GM12878 (cell line): Measurements from ENCODE around the gene GPR17. TPM values are rescaled to one million over a fixed set of nuclear protein-coding genes. Genes with fewer than 3 reads are reported as not detected.

Source experiments
- ATAC-seq: fragments of 200-7000 bp; cut with Tn5 transposase; 3 replicates; pipeline ENCODE4 v1.9.1; 2020; ENCODE audit warnings: mild to moderate bottlenecking, moderate library complexity
- BruUV-seq: library from RNA; stranded (reverse); fragments of 400-500 nt; replicated peaks from 2 replicates; lab custom pipeline; 2021; lab: Mats Ljungman, UMichigan
- CTCF ChIA-PET: fragments of 300-600 bp; sonication (Branson Sonifier 250); formaldehyde crosslinking; extraction: SDS; loops from one replicate; lab custom pipeline; 2021; ENCODE audit warnings: inconsistent platforms; lab: Yijun Ruan, JAX
- POLR2A ChIA-PET: fragments of 350-600 bp; formaldehyde crosslinking; extraction: SDS; loops from one replicate; lab custom pipeline; 2021; ENCODE audit warnings: inconsistent platforms; lab: Charles Lee
- RAD21 ChIA-PET: fragments of 300-600 bp; sonication (Branson Sonifier 250); formaldehyde crosslinking; loops from one replicate; lab custom pipeline; 2023; ENCODE audit warnings: antibody characterized with exemption; ENCODE audit not compliant: unreplicated experiment; lab: Charles Lee
- SMC1A ChIA-PET: fragments of 300-600 bp; sonication (Branson Sonifier 250); formaldehyde crosslinking; loops from one replicate; lab custom pipeline; 2023; ENCODE audit not compliant: unreplicated experiment, uncharacterized antibody; lab: Charles Lee
- DNase-seq: peaks from one replicate; pipeline ENCODE4 v3.0.0-alpha.2; 2011; ENCODE audit warnings: low read depth, low spot score
- FAIRE-seq: peaks from 3 replicates; lab custom pipeline; 2011; peaks lifted over from hg19 to GRCh38; lab: Jason Lieb, UNC
- H2AFZ ChIP-seq: 2 replicates; pipeline ENCODE4 v1.6.0; 2011; ENCODE audit warnings: low read depth, low read length, control low read depth; ENCODE audit not compliant: control insufficient read depth
- H3K27ac ChIP-seq: 2 replicates; pipeline ENCODE4 v1.5.1; 2011; ENCODE audit warnings: control low read depth; ENCODE audit not compliant: control insufficient read depth, insufficient read depth
- H3K27me3 ChIP-seq, 2 experiments: replicated peaks in 1 of 2; 2 replicates each; pipeline versions ENCODE4 v1.6.0 to v1.6.1; 2011; ENCODE audit warnings: low read length in 1 of 2; ENCODE audit not compliant: control insufficient read depth in 2 of 2, insufficient read depth in 2 of 2
- H3K36me3 ChIP-seq, 2 experiments: 2 replicates each; pipeline ENCODE4 v1.5.1; 2011; ENCODE audit warnings: low read length in 1 of 2; ENCODE audit not compliant: control insufficient read depth in 2 of 2, insufficient read depth in 2 of 2
- H3K4me1 ChIP-seq: 2 replicates; pipeline ENCODE4 v1.6.1; 2011; ENCODE audit warnings: mild to moderate bottlenecking, low read length, moderate library complexity, mixed read lengths; ENCODE audit not compliant: control insufficient read depth, insufficient read depth
- H3K4me2 ChIP-seq: 2 replicates; pipeline ENCODE4 v1.6.0; 2011; ENCODE audit warnings: control low read depth; ENCODE audit not compliant: control insufficient read depth, insufficient read depth
- H3K4me3 ChIP-seq: fragments of 200-600 bp; sonication (generic); 2 replicates; pipeline ENCODE4 v1.5.1; 2016
- H3K79me2 ChIP-seq: 2 replicates; pipeline ENCODE4 v1.6.0; 2011; ENCODE audit warnings: low read length; ENCODE audit not compliant: control insufficient read depth, insufficient read depth
- H3K9ac ChIP-seq: 2 replicates; pipeline ENCODE4 v1.8.0; 2011; ENCODE audit warnings: low read length, control low read depth, mixed read lengths; ENCODE audit not compliant: control insufficient read depth, insufficient read depth
- H3K9me3 ChIP-seq: replicated peaks from 3 replicates; pipeline ENCODE4 v1.5.1; 2011; ENCODE audit warnings: mild to moderate bottlenecking, low read length; ENCODE audit not compliant: control insufficient read depth, insufficient read depth
- H4K20me1 ChIP-seq: 2 replicates; pipeline ENCODE4 v1.6.0; 2011; ENCODE audit not compliant: control insufficient read depth, insufficient read depth
- BHLHE40 ChIP-seq, 2 experiments: fragments of 450-650 bp in 1 of 2; IDR thresholded peaks; 2 replicates each; pipeline ENCODE4 v1.6.1; 2011 to 2017; ENCODE audit warnings: low read depth in 2 of 2, borderline replicate concordance in 1 of 2, improper control_type of control experiment in 1 of 2, low read length in 1 of 2, mild to moderate bottlenecking in 1 of 2
- DPF2 ChIP-seq: fragments of 450-650 bp; IDR thresholded peaks from 2 replicates; pipeline ENCODE4 v1.6.1; 2017; ENCODE audit warnings: mild to moderate bottlenecking
- EP300 ChIP-seq, 2 experiments: fragments of 150-350 bp in 1 of 2; IDR thresholded peaks; 2 replicates each; pipeline ENCODE4 v1.6.1; 2011 to 2012; ENCODE audit warnings: low read depth in 2 of 2, low read length in 2 of 2, borderline replicate concordance in 1 of 2, improper control_type of control experiment in 1 of 2, inconsistent platforms in 1 of 2; ENCODE audit not compliant: control insufficient read depth in 1 of 2
- IKZF1 ChIP-seq: fragments of 450-650 bp; conservative IDR thresholded peaks from 2 replicates; pipeline ENCODE4 v1.6.1; 2017; ENCODE audit warnings: antibody characterized with exemption, mild to moderate bottlenecking
- IRF4 ChIP-seq: IDR thresholded peaks from 2 replicates; pipeline ENCODE4 v1.6.1; 2011; ENCODE audit warnings: low read depth, low read length
- LARP7 ChIP-seq: fragments of 450-650 bp; IDR thresholded peaks from 2 replicates; pipeline ENCODE4 v1.6.1; 2017; ENCODE audit warnings: mild to moderate bottlenecking
- MEF2A ChIP-seq: IDR thresholded peaks from 2 replicates; pipeline ENCODE4 v1.6.1; 2011; ENCODE audit warnings: low read depth, mild to moderate bottlenecking, low read length, moderate library complexity; ENCODE audit not compliant: insufficient read depth
- MYC ChIP-seq: IDR thresholded peaks from 2 replicates; pipeline ENCODE4 v1.6.1; 2011; ENCODE audit warnings: mild to moderate bottlenecking, low read length, moderate library complexity, inconsistent platforms; ENCODE audit not compliant: insufficient read depth, insufficient replicate concordance, insufficient read length, severe bottlenecking
- NR2F1 ChIP-seq: fragments of 450-650 bp; conservative IDR thresholded peaks from 2 replicates; pipeline ENCODE4 v1.6.1; 2017; ENCODE audit warnings: mild to moderate bottlenecking
- POLR2A ChIP-seq: IDR thresholded peaks from 2 replicates; pipeline ENCODE4 v1.6.1; 2011; ENCODE audit warnings: low read depth, mild to moderate bottlenecking, low read length
- POU2F2 ChIP-seq: IDR thresholded peaks from 3 replicates; pipeline ENCODE4 v1.6.1; 2011; ENCODE audit warnings: low read depth, mild to moderate bottlenecking, low read length, borderline replicate concordance
- RAD21 ChIP-seq: IDR thresholded peaks from 2 replicates; pipeline ENCODE4 v1.6.1; 2011; ENCODE audit warnings: mild to moderate bottlenecking, low read depth, low read length, moderate library complexity; ENCODE audit not compliant: insufficient read depth
- SPI1 ChIP-seq: IDR thresholded peaks from 2 replicates; pipeline ENCODE4 v1.6.1; 2011; ENCODE audit warnings: low read depth, mild to moderate bottlenecking, low read length, moderate library complexity, borderline replicate concordance; ENCODE audit not compliant: insufficient read depth
- WRNIP1 ChIP-seq: IDR thresholded peaks from 2 replicates; pipeline ENCODE4 v1.6.1; 2011; ENCODE audit warnings: low read depth, low read length, improper control_type of control experiment, borderline replicate concordance
- ZNF24 ChIP-seq: fragments of 450-650 bp; IDR thresholded peaks from 2 replicates; pipeline ENCODE4 v1.6.1; 2017; ENCODE audit warnings: antibody characterized with exemption, mild to moderate bottlenecking
- WGBS: methylation state at CpG from one replicate; pipeline ENCODE4 v1.1.6; 2016; ENCODE audit warnings: low lambda C conversion rate; ENCODE audit not compliant: insufficient replicate concordance, insufficient coverage; ENCODE audit errors: missing lambda C conversion rate; 5-methylcytosine and 5-hydroxymethylcytosine counted together
- in situ Hi-C: fragments of 300-500 bp; cut with MboI; formaldehyde crosslinking; loops from 9 replicates; pipeline ENCODE4 v1.14.3; 2018; ENCODE audit warnings: mixed read lengths
- intact Hi-C: fragments of 100-400 bp; cut with micrococcal nuclease; formaldehyde crosslinking; loops from one replicate; pipeline ENCODE4 v1.14.2; 2022; ENCODE audit not compliant: unreplicated experiment
- polyA plus RNA-seq, 11 experiments: library from polyadenylated mRNA; depleted of rRNA in 4 of 11; unstranded in 6 of 11; stranded (reverse) in 5 of 11; fragments of >200 nt; fragmentation: Nextera tagmentation in 4 of 11; fragmentation: Illumina TruSeq in 1 of 11; extraction: Ambion mirVana in 4 of 11; extraction: Trizol in 1 of 11; gene quantifications; 1 replicate in 1 of 11; 2 replicates in 10 of 11; pipeline versions ENCODE4 v1.2.1 to v1.2.3, GENCODE V29; 2011 to 2016; ENCODE audit warnings: inconsistent platforms in 2 of 11, missing spikeins in 2 of 11, low read depth in 1 of 11
- total RNA-seq, 4 experiments: library from RNA; depleted of rRNA in 3 of 4; stranded (reverse); fragments of >200 nt in 3 of 4; fragmentation: Illumina TruSeq in 1 of 4; extraction: Trizol in 1 of 4; gene quantifications; 2 replicates each; pipeline versions ENCODE4 v1.2.1 to v1.2.3, GENCODE V29; 2013 to 2021
- TF ChIP-seq, protein P1 (sequence below): fragments of 450-650 bp; IDR thresholded peaks from 2 replicates; pipeline ENCODE4 v1.6.1; 2017; ENCODE audit warnings: mild to moderate bottlenecking, moderate library complexity
- TF ChIP-seq, protein P2 (sequence below): IDR thresholded peaks from 2 replicates; pipeline ENCODE4 v1.6.1; 2012; ENCODE audit warnings: low read depth, low read length, improper control_type of control experiment

GPR17 gene
- total and polyA plus RNA-seq, 10 of the 15 experiments (the other 5 are each of a cell fraction or from before 2014, with no cell fraction given), result not detected

DNA sequence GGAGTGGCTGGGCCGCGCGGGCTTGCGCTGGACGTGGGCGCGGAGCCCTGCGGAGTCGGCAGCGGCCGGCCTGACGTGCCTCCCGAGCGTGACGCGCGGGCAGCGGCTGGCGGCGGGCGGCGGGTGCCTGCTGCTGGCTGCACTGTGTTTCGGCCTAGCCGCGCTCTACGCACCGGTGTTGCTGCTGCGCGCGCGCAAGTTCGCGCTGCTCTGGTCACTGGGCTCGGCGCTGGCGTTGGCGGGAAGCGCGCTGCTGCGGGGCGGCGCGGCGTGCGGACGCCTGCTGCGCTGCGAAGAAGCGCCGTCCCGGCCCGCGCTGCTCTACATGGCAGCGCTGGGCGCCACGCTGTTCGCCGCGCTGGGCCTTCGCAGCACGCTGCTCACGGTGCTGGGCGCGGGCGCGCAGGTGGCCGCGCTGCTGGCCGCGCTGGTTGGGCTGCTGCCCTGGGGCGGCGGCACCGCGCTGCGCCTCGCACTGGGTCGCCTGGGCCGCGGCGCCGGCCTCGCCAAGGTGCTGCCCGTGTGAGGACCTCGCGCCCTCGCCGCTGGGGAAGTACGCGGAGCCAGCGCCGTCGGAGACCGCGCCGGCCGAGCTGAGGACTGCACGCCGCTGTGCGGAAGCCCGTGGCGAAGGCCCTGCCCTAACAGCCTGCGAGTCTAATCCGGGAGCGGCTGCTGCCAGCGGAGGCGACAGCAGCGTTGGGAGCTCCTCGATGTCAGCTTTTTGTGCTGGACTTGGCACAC, 55.9 kb downstream of the GPR17 start:
- CTCF ChIA-PET, result interaction anchor here (0.6 to 2.2 kb wide), 4 partner anchors 17 to 1438 kb away, joined by 3 to 4 read pairs (median 3); no protein-coding TSS in a partner anchor
- H4K20me1 ChIP-seq, result no peaks in the 10 kb centered on the region
- RAD21 ChIA-PET, result interaction anchor here (0.6 to 5.7 kb wide), 12 partner anchors 9 to 183 kb away, joined by 3 to 53 read pairs (median 5); partner anchors contain the start of genes IWS1 and WDR33
- FAIRE-seq (no peak), DNase-seq (peak; percentile 36), ATAC-seq (peak; percentile 62)
- peak overlapping the region; percentile 73 for H2AFZ ChIP-seq
- H3K27me3 ChIP-seq, result no peaks in the 10 kb centered on the region
- no TSS peak for BruUV-seq
- intact Hi-C loops (loop anchor here (1.0 to 5.0 kb wide), 8 partner anchors 40 to 389 kb away; partner anchors contain the start of genes IWS1, POLR2D, SAP130 and UGGT1), in situ Hi-C loops (no loop called here)
- WGBS, result under 1% methylated on average over 106 of the region's 108 CpGs
- peaks cover 21% of the 10 kb centered on the region for H3K79me2 ChIP-seq
- H3K36me3 ChIP-seq, result peaks cover 3 to 7% of the 10 kb centered on the region in 2 experiments; a peak in 2 of 4 replicates
- H3K4me1 ChIP-seq, result peaks cover 9% of the 10 kb centered on the region
- H3K4me3 ChIP-seq, result peak overlapping the region; percentile 71
- no peaks in the 10 kb centered on the region for H3K9me3 ChIP-seq
- POLR2A ChIA-PET, result interaction anchor here (0.6 to 2.1 kb wide), 10 partner anchors 12 to 391 kb away, joined by 3 to 9 read pairs (median 3); partner anchors contain the start of gene WDR33
- SMC1A ChIA-PET, result interaction anchor here (0.9 to 3.2 kb wide), 17 partner anchors 9 to 149 kb away, joined by 3 to 17 read pairs (median 4); partner anchors contain the start of gene WDR33
- peak overlapping the region; percentile 93 for H3K4me2 ChIP-seq
- peak overlapping the region; percentile 99 for H3K27ac ChIP-seq
- peak overlapping the region; percentile 96 for H3K9ac ChIP-seq
- TF ChIP-seq EP300 (IDR thresholded peaks at IDR 0.05; ENCODE audit: borderline replicate concordance in 1 of 2, control insufficient read depth in 1 of 2, low read depth in 2 of 2, low read length in 2 of 2), result 0 out of 4 replicates have a peak, but pooled peaks of 1 of the 2 experiments have one; percentile 16
- TF ChIP-seq IKZF1, result peak; percentile 87
- 0 out of 2 replicates have a peak, but pooled peaks have one; percentile 12 for TF ChIP-seq IRF4
- peak; percentile 77 for TF ChIP-seq MYC
- TF ChIP-seq, protein P1, sequence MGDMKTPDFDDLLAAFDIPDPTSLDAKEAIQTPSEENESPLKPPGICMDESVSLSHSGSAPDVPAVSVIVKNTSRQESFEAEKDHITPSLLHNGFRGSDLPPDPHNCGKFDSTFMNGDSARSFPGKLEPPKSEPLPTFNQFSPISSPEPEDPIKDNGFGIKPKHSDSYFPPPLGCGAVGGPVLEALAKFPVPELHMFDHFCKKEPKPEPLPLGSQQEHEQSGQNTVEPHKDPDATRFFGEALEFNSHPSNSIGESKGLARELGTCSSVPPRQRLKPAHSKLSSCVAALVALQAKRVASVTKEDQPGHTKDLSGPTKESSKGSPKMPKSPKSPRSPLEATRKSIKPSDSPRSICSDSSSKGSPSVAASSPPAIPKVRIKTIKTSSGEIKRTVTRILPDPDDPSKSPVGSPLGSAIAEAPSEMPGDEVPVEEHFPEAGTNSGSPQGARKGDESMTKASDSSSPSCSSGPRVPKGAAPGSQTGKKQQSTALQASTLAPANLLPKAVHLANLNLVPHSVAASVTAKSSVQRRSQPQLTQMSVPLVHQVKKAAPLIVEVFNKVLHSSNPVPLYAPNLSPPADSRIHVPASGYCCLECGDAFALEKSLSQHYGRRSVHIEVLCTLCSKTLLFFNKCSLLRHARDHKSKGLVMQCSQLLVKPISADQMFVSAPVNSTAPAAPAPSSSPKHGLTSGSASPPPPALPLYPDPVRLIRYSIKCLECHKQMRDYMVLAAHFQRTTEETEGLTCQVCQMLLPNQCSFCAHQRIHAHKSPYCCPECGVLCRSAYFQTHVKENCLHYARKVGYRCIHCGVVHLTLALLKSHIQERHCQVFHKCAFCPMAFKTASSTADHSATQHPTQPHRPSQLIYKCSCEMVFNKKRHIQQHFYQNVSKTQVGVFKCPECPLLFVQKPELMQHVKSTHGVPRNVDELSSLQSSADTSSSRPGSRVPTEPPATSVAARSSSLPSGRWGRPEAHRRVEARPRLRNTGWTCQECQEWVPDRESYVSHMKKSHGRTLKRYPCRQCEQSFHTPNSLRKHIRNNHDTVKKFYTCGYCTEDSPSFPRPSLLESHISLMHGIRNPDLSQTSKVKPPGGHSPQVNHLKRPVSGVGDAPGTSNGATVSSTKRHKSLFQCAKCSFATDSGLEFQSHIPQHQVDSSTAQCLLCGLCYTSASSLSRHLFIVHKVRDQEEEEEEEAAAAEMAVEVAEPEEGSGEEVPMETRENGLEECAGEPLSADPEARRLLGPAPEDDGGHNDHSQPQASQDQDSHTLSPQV, result 0 out of 2 replicates have a peak, but pooled peaks have one; percentile 11
- no peak for TF ChIP-seq WRNIP1
- TF ChIP-seq POU2F2, result peak; percentile 11; the same call in 1 of the 3 replicates
- TF ChIP-seq MEF2A, result 0 out of 2 replicates have a peak, but pooled peaks have one; percentile 15
- peak; percentile 83 for TF ChIP-seq POLR2A
- 0 out of 2 replicates have a peak, but pooled peaks have one; percentile 1 for TF ChIP-seq RAD21
- peak; percentile 87 for TF ChIP-seq DPF2
- peak; percentile 50; the same call in 1 of the 2 replicates for TF ChIP-seq SPI1
- TF ChIP-seq, protein P2, sequence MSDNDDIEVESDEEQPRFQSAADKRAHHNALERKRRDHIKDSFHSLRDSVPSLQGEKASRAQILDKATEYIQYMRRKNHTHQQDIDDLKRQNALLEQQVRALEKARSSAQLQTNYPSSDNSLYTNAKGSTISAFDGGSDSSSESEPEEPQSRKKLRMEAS, result 0 out of 2 replicates have a peak, but pooled peaks have one; percentile 54
- TF ChIP-seq NR2F1, result peak; percentile 76; the same call in 1 of the 2 replicates
- TF ChIP-seq LARP7, result peak; percentile 100
- 0 out of 2 replicates have a peak, but pooled peaks have one; percentile 43 for TF ChIP-seq ZNF24
- peak in 1 of 2 experiments; percentile 53; a peak in 2 of 4 replicates for TF ChIP-seq BHLHE40 (IDR thresholded peaks at IDR 0.05; ENCODE audit: borderline replicate concordance in 1 of 2, low read depth in 2 of 2, low read length in 1 of 2)
